Keratinocyte (primary cell): ENCODE data around the gene RBMS3. TPM values are rescaled to one million over a fixed set of nuclear protein-coding genes. Genes with fewer than 3 reads are reported as not detected.

Experiments
- DNase-seq: peaks from one replicate; pipeline ENCODE4 v3.0.0-alpha.2; 2011; ENCODE audit warnings: low read depth, missing footprints, low spot score
- FAIRE-seq: peaks from 2 replicates; lab custom pipeline; 2011; peaks lifted over from hg19 to GRCh38; lab: Jason Lieb, UNC
- H2AFZ ChIP-seq: 2 replicates; pipeline ENCODE4 v1.6.0; 2012; ENCODE audit warnings: low read length, control low read depth, inconsistent platforms; ENCODE audit not compliant: control insufficient read depth
- H3K27ac ChIP-seq: 2 replicates; pipeline ENCODE4 v1.5.1; 2011; ENCODE audit warnings: low read length; ENCODE audit not compliant: control insufficient read depth, insufficient read depth
- H3K27me3 ChIP-seq: 3 replicates; pipeline ENCODE4 v1.6.0; 2011; ENCODE audit warnings: low read length; ENCODE audit not compliant: control insufficient read depth, insufficient read depth; ENCODE audit errors: extremely low read depth
- H3K36me3 ChIP-seq, 2 experiments: 2 replicates in 1 of 2; 3 replicates in 1 of 2; pipeline ENCODE4 v1.5.1; 2011; ENCODE audit warnings: low read length in 2 of 2, mild to moderate bottlenecking in 1 of 2; ENCODE audit not compliant: control insufficient read depth in 2 of 2, insufficient read depth in 2 of 2; ENCODE audit errors: extremely low read depth in 1 of 2
- H3K4me1 ChIP-seq: 3 replicates; pipeline ENCODE4 v1.5.1; 2011; ENCODE audit warnings: low read length; ENCODE audit not compliant: control insufficient read depth, insufficient read depth; ENCODE audit errors: extremely low read depth
- H3K4me2 ChIP-seq: 3 replicates; pipeline ENCODE4 v1.6.0; 2011; ENCODE audit warnings: low read depth, low read length; ENCODE audit not compliant: control insufficient read depth, insufficient read depth; ENCODE audit errors: extremely low read depth
- H3K4me3 ChIP-seq, 3 experiments: fragments of 200-600 bp in 1 of 3; sonication (generic) in 1 of 3; 2 replicates in 2 of 3; 3 replicates in 1 of 3; pipeline ENCODE4 v1.5.1; 2011 to 2016; ENCODE audit warnings: low read length in 3 of 3, mild to moderate bottlenecking in 3 of 3, control low read depth in 2 of 3, inconsistent platforms in 1 of 3, low read depth in 1 of 3, mixed read lengths in 1 of 3, mixed run types in 1 of 3, moderate library complexity in 1 of 3; ENCODE audit not compliant: control insufficient read depth in 2 of 3, insufficient read depth in 2 of 3; ENCODE audit errors: extremely low read depth in 1 of 3
- H3K79me2 ChIP-seq: 2 replicates; pipeline ENCODE4 v1.6.0; 2012; ENCODE audit warnings: low read length; ENCODE audit not compliant: control insufficient read depth, insufficient read depth
- H3K9ac ChIP-seq: 3 replicates; pipeline ENCODE4 v1.6.0; 2011; ENCODE audit warnings: low read length; ENCODE audit not compliant: control insufficient read depth, insufficient read depth; ENCODE audit errors: extremely low read depth
- H3K9me1 ChIP-seq: 3 replicates; pipeline ENCODE4 v1.6.0; 2011; ENCODE audit warnings: low read length; ENCODE audit not compliant: control insufficient read depth, insufficient read depth; ENCODE audit errors: extremely low read depth
- H3K9me3 ChIP-seq: 2 replicates; pipeline ENCODE4 v1.5.1; 2012; ENCODE audit warnings: low read depth, low read length; ENCODE audit not compliant: control insufficient read depth
- H4K20me1 ChIP-seq: 3 replicates; pipeline ENCODE4 v1.6.0; 2011; ENCODE audit warnings: low read length; ENCODE audit not compliant: control insufficient read depth, insufficient read depth; ENCODE audit errors: extremely low read depth
- CTCF ChIP-seq, 3 experiments: IDR thresholded peaks in 1 of 3; conservative IDR thresholded peaks in 1 of 3; optimal IDR thresholded peaks in 1 of 3; 2 replicates in 2 of 3; 3 replicates in 1 of 3; pipeline versions ENCODE3 to v1.5.1; 2011; ENCODE audit warnings: low read length in 3 of 3, mild to moderate bottlenecking in 3 of 3, moderate library complexity in 2 of 3, control low read depth in 1 of 3, inconsistent platforms in 1 of 3; ENCODE audit not compliant: insufficient read depth in 2 of 3; ENCODE audit errors: extremely low read depth in 1 of 3
- EZH2 ChIP-seq: IDR thresholded peaks from one replicate; pipeline ENCODE4 v1.6.1; 2012; ENCODE audit warnings: inconsistent platforms, mild to moderate bottlenecking, low read length, moderate library complexity
- dilution Hi-C: fragments of 300-500 bp; cut with MboI; formaldehyde crosslinking; loops from one replicate; pipeline ENCODE4 v1.7.0; 2020; ENCODE audit warnings: low sequenced_read_pairs; ENCODE audit not compliant: extremely low pct_ligation_motif_present
- polyA plus RNA-seq, 5 experiments: library from polyadenylated mRNA; depleted of rRNA in 3 of 5; stranded (reverse) in 3 of 5; stranded (forward) in 1 of 5; unstranded in 1 of 5; fragments of >200 nt; gene quantifications; 1 replicate in 1 of 5; 2 replicates in 3 of 5; 3 replicates in 1 of 5; pipeline versions ENCODE4 v1.2.1 to v1.2.3, GENCODE V29; 2011 to 2012; ENCODE audit warnings: missing spikeins in 2 of 5, low read depth in 1 of 5, low replicate concordance in 1 of 5

Gene RBMS3
- polyA plus RNA-seq, 1 donor (not counting 4 experiments of a cell fraction or from before 2014, with no cell fraction given) = 2.3 TPM

GRCh38 chr3:29597376-29598008 is 316.6 kb downstream of the RBMS3 start:
- H3K9me3 ChIP-seq = no peaks in the 10 kb centered on the region
- DNase-seq (no peak), FAIRE-seq (no peak)
- dilution Hi-C loops = no loop called here
- H3K36me3 ChIP-seq = no peaks in the 10 kb centered on the region
- no peak overlapping the region for H3K9ac ChIP-seq
- no peaks in the 10 kb centered on the region for H4K20me1 ChIP-seq
- no peaks in the 10 kb centered on the region for H3K9me1 ChIP-seq
- no peaks in the 10 kb centered on the region for H3K4me1 ChIP-seq
- H3K27ac ChIP-seq = no peak overlapping the region
- H2AFZ ChIP-seq = no peak overlapping the region
- H3K27me3 ChIP-seq = no peaks in the 10 kb centered on the region
- H3K79me2 ChIP-seq = no peaks in the 10 kb centered on the region
- H3K4me2 ChIP-seq = no peak overlapping the region
- no peak for TF ChIP-seq EZH2
- no peak for TF ChIP-seq CTCF (optimal IDR thresholded peaks at IDR 0.05 in 1 of 3, IDR thresholded peaks at IDR 0.05 in 1 of 3, conservative IDR thresholded peaks at IDR 0.05 in 1 of 3; ENCODE audit: extremely low read depth in 1 of 3, insufficient read depth in 2 of 3, low read length in 3 of 3)
- H3K4me3 ChIP-seq = no peak overlapping the region

GRCh38 chr3:29601861-29602585 is 321.2 kb downstream of the RBMS3 start:
- no peaks in the 10 kb centered on the region for H3K27me3 ChIP-seq
- H4K20me1 ChIP-seq = no peaks in the 10 kb centered on the region
- no peak overlapping the region for H2AFZ ChIP-seq
- H3K9ac ChIP-seq = no peak overlapping the region
- TF ChIP-seq EZH2 (no peak), CTCF (optimal IDR thresholded peaks at IDR 0.05 in 1 of 3, IDR thresholded peaks at IDR 0.05 in 1 of 3, conservative IDR thresholded peaks at IDR 0.05 in 1 of 3; ENCODE audit: extremely low read depth in 1 of 3, insufficient read depth in 2 of 3, low read length in 3 of 3) (no peak)
- no peaks in the 10 kb centered on the region for H3K4me1 ChIP-seq
- DNase-seq = no peak
- H3K9me3 ChIP-seq = no peaks in the 10 kb centered on the region
- H3K27ac ChIP-seq = no peak overlapping the region
- FAIRE-seq = no peak
- H3K79me2 ChIP-seq = no peaks in the 10 kb centered on the region
- H3K36me3 ChIP-seq = no peaks in the 10 kb centered on the region
- no peak overlapping the region for H3K4me3 ChIP-seq
- no peak overlapping the region for H3K4me2 ChIP-seq
- dilution Hi-C loops = no loop called here
- H3K9me1 ChIP-seq = no peaks in the 10 kb centered on the region
